LoVo (cell line): ENCODE results near the gene PRMT1.

Experiments
- DNase-seq: peaks from one replicate; pipeline ENCODE4 v3.0.0-alpha.2; 2016; ENCODE audit warnings: low spot score

Gene PRMT1

DNA sequence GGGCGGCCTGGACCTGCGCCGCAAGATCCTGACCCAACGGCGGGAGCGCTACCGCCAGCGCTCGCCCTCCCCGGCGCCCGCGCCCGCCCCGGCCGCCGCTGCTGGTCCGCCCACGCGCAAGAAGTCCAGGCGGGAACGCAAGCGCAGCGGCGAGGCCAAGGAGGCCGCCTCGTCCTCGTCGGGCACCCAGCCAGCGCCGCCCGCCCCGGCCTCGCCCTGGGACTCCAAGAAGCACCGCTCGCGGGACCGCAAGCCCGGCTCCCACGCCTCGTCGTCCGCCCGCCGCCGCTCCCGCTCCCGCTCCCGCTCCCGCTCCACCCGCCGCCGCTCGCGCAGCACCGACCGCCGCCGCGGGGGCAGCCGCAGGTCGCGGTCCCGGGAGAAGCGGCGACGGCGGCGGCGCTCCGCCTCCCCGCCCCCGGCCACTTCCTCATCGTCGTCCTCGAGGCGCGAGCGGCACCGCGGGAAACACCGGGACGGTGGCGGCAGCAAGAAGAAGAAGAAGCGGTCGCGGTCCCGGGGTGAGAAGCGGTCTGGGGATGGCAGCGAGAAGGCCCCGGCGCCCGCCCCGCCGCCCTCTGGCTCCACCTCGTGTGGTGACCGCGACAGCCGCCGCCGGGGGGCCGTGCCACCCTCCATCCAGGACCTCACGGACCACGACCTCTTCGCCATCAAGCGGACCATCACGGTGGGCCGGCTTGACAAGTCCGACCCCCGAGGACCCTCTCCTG lies 25.1 kb upstream of the PRMT1 start:
- no peak for DNase-seq

DNA sequence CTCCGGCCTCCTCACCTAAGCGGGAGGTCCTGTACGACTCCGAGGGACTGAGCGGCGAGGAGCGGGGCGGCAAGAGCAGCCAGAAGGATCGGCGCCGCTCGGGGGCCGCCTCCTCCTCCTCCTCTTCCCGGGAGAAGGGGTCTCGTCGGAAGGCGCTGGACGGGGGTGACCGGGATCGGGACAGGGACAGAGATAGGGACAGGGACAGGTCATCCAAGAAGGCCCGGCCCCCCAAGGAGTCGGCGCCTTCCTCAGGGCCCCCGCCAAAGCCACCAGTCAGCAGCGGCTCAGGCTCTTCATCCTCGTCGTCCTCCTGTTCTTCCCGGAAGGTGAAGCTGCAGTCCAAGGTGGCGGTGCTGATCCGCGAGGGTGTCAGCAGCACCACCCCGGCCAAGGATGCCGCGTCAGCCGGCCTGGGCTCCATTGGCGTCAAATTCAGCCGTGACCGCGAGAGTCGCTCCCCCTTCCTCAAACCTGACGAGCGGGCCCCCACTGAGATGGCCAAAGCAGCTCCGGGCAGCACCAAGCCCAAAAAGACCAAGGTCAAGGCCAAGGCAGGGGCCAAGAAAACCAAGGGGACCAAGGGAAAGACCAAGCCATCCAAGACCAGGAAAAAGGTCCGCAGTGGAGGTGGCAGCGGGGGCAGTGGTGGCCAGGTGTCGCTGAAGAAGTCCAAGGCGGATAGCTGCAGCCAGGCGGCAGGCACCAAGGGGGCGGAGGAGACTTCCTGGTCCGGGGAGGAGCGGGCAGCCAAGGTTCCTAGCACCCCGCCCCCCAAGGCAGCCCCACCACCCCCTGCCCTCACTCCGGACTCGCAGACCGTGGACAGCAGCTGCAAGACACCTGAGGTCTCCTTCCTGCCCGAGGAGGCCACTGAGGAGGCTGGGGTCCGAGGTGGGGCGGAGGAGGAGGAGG lies 24.3 kb upstream of the PRMT1 start:
- no peak for DNase-seq

DNA sequence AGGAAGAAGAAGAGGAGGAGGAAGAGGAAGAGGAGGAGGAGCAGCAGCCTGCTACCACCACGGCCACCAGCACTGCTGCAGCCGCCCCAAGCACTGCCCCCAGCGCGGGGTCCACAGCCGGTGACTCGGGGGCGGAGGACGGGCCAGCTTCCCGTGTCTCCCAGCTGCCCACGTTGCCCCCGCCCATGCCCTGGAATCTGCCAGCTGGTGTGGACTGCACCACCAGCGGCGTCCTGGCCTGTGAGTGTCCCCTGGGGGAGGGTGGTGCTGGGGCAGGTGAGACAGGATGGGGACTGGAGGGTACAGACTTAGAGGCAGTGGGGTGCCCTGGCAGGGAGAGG lies 23.6 kb upstream of the PRMT1 start:
- no peak for DNase-seq

DNA sequence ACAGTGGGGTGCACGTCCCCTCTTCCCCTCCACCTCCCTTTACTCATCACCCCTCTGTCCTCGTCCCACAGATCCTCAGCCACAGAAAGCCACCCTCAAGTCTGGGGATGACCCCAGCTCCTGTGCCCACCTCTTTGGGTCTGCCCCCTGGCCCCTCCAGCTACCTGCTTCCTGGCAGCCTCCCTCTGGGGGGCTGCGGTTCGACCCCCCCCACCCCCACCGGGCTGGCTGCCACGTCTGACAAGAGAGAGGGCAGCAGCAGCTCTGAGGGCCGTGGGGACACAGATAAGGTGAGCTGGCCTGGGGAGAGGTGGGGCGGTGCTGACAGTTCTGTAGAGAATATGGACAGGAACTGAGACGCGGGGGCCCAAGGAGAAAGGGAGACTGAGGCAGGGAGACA lies 22.5 kb upstream of the PRMT1 start:
- no peak for DNase-seq

DNA sequence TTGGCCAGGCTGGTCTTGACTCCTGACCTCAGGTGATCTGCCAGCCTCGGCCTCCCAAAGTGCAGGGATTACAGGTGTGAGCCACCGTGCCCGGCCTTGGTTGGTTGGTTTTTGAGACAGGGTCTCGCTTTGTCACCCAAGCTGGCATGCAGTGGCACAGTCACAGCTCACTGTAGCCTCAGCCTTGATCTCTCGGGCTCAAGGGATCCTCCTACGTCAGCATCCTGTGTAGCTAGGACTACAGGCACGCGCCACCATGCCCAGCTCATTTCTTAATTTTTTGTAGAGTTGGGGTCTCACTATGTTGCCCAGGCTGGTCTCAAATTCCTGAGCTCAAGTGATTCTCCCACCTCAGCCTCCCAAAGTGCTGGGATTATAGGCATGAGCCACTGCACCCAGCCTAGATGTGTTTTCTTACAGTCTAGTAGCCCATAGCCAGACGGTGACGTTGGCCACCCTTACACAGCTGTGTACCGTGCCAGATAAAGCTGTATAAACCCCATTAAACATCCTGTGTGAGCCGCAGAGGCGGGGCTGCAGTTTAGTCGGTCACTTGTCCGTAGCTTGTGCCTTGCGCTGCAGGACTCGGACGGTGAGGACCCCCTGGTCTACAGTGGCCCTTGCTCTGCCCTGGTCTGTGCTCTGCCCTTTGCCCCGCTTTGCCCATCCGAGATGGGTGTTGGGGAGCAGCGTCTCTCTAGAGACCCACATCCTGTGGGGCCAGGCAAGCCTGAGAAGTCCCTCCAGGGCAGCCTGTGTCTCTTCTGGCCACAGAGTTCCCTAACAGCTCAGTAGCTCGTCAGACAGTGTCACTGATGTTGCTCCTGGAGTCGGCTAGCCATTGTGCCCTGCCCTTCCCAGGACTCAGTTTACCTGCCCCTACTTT lies 21.3 kb upstream of the PRMT1 start:
- no peak for DNase-seq

DNA sequence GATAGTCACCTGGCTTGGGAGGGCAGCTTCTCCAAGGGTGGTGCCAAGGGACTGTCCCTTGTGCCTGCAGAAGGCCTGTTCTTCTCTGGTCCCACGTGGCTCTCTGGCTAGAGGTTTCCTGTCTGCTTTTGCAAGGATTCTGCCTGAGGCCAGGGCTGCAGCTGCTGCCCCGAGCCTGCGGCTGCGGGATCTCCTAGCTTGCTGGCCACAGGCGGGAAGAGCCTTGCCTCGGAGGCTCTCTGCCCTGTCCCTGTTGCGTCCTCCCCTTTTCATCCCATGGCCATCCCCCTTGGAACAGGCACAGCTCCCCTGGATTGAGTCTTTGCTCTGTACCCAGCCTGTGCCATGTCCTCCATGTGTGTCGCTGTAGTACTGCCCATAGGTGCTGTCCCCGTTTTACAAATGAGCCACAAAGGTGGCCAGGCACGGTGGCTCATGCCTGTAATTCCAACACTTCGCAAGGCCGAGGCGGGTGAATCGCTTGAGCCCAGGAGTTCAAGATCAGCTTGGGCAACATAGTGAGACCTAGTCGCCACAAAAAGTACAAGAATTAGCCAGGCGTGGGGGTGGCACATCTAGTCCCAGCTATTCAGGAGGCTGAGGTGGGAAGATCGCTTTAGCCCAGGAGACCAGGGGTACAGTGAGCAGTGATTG lies 20.5 kb upstream of the PRMT1 start:
- DNase-seq, result no peak

DNA sequence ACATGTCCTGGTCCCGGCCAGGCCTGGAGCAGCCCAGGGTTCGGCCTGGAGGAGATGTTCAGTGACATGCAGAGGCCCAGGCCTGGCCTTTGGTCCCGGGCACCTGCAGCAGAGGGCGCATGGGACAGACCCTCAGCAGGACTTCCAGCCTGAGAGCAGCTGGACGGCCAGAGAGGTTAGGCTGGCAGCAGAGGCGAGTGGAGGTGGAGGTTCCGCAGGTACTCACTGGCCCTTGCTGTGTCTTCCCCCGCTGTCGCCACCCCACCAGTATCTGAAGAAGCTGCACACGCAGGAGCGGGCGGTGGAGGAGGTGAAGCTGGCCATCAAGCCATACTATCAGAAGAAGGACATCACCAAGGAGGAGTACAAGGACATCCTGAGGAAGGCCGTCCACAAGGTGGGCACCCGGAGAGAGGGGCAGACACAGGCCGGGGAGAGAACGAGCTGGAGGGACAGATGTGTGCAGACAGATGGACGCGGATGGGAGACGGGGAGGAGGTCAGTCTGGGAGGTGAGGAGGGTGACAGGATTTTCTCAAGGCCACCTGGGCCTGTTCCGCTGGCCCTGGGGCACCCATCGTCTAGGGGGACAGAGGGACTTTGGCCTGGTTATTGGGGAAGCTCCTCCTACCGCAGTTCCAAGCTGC lies 19.5 kb upstream of the PRMT1 start:
- no peak for DNase-seq

DNA sequence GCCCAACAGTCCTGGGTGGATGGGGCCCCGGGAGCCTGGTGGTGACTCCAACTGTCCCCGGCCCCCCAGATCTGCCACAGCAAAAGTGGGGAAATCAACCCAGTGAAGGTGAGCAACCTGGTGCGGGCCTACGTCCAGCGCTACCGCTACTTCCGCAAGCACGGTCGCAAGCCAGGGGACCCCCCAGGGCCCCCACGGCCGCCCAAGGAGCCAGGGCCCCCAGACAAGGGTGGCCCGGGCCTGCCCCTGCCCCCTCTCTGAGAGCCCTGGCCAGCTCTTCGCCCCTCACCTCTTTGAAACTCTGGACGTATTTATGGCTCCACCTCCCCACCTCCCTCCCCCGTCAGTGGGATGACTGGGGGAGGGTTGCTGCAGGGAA lies 18.9 kb upstream of the PRMT1 start:
- no peak for DNase-seq

DNA sequence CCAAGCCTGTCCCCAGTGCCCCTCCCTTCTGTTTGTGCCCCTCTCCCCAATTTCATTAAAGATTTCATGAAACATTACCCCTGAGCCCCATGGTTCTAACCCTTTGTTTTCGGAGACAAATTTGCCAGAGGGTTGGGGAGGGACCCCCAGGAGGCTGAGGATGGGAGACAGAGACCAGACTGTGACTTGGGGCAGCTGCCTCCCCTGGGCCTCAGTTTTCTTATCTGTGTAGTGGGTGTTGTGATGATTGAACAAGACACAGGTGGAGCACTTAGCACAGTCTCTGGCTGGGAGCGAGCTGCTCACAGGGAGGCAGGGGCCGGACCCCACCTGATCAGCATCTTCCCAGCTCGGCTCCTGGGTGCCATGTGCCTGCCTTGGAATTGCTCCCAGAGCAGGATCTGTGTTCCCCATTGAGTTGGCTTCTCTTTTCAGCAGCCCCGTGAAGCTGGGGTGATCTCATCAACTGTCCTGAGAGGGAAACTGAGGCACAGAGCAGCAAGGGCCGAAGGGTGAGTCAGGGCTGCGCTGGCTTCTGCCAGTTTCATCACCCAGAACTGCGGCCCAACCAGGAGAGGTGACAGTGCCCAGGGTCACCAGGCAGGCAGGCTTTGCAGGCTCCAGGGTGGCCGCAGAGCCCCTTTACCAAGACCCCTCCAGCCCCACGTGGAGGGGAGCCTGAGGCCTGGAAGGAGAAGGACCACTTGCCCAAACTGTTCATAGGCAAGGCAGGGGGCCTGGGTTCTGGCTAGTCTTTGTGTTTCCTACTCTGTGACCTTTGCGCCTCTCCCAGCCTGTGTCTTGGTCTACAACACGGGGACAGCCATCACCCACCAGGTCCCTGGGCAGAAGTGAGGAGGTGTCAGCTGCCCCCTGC lies 18.3 kb upstream of the PRMT1 start:
- no peak for DNase-seq

DNA sequence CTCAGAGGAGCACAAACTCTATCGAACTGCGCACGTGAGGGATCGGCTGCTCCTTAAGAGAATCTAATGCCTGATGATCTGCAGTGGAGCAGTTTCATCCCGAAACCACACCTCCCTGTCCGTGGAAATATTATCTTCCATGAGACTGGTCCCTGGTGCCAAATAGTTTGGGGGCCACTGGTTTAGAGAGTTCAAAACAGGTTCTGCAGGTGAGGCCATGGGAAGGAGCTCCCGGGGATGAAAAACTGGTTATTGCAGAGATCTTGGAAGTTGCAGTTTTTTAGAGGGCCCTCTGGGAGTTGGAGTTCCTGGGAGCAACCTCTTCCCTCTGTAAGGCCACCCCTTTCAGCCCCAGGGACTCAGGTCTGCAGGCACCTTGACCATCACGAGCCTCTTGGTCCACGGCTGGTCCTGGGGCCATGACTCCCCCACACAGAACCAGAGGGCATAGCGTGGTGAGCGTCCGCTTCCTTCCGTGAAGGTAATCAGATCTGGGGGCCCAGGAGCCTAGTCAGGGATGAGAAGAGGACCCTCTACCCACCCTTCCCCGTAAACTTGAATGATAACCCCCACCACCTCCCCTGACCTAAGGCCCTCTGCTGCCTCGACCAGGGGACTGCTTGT lies 16.6 kb upstream of the PRMT1 start:
- DNase-seq, result no peak

DNA sequence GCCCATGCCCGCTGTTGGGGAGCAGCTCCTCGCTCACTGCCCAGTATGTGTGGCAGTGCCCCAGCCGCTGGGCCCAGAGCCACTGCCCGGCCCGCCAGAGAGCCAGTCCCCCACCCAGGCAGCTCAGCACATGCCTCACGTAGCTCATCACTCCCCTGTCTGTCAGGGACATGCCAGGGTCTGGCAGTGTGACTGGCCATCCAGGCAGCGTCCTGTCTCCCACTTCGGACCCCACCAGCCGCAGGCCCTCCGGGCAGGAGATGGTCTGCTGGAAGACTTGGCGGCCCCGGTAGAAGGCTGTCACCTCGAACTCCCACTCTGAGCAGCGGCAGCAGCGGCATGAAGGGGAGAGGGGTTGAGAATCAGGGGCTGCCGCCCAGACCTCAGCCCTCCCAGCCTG lies 15.1 kb upstream of the PRMT1 start:
- no peak for DNase-seq

DNA sequence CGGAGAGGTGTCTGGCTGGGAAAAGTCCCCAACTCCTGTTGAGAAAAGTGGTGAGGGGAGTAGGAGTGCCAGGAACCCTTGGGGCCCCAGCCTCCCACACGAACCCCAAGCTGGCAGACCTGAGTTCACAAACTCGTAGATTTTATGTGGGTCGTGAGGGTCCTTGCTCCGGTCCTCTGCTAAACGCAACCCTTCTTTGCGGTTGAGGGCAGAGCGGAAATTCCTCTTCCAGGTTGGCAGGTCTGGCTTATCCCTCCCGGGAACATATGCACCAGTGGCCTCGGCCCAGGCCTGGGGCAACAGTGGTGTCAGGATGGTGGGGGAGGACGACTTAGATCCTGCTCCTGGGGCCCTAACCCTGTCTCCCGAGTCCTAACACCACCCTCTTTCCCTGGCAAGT lies 13.8 kb upstream of the PRMT1 start:
- DNase-seq, result no peak

DNA sequence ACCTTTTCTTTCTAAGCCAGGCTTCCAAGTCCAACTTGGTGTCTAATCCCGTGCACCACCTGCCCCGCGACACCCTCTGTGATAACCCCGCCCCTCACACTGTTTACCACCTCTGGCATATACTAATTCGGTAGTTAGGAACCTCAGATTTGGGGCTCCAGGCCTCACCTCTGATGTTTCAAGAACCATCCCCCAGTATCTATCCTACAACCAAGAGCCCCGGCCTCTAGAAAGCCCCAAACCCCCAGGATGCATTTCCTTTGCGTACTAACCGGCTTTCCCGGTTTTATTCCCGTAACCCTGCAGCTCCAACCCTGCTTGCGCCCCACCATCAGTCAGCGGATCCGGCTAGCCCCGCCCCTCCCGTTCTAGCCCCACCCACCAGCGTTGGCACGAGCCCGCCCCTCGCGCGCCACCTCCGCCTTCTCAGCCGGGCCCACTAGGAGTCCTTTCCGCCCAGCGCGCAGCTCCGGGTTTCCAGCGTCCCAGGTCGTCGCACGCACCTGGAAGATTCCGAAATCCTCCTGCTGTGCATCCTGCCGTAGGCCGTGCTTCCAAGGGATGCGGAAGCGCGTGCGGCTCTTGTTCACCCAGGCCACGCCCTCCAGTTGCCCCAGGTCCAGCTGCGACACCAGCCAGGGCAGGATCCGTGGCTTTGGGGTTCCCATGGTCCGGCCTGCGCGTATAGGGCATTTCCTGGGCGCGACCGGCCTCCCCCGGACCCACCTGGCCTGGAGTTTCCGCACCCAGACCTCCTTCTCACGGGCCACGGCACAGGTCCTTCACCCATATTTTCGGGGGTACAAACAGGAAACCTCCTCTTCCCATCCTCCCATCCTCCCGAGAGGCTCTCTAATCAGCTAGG lies 12.7 kb upstream of the PRMT1 start:
- peak; percentile 93 for DNase-seq

DNA sequence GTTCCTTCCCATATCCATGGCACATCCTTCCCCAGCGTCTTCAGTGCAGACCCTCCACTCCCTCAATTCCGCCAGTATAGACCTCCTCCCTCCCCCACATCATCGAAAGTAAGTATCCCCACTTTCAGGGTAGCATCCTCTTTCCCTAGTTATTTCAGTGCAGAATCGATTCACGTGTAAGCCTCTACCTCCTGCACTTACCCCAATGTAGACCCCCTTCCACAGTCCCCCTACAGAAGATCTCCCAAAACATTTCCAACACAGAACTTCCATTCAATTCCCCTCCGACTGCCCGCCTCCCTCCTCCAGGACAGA lies 12.1 kb upstream of the PRMT1 start:
- no peak for DNase-seq

DNA sequence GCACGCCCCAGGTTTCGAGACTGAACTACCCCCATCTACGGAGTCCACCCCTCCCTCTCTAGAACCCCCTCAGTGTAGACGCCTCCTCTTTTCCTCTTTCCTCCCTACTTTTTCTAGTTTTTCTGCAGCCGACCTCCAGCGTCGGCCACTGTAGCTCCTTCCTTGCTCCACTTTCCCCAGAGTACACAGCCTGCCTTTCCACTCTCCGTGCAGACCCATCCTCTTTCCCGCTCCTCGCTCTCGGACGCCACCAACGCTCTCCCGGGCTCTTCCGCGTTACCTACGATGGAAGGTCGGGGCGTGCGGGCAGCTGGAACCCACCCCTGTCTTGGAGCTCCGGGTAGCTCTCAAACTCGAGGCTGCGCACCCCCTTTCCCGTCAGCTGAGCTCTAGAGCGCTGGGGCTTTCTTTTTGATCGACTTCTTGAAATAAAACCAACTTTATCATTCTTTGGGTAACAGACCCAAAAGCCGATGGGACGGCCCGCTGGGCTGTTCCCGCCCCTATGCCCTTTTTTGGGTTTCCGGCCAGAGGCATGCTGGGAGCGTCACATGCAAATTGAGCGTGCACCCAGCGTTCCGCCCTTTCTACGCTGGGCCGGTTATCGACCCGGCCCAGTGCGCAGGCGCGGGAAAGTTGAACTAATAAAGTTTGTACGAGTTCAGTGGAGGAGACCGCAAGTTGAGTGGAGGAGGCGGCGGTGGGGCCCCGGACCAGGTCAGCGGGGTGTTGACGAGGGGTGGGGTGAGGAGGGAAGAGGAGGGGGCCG lies 11.5 kb upstream of the PRMT1 start, which contains the start of the genes BCL2L12 and IRF3:
Gene BCL2L12, plus strand, starts transcription at position 583 of the 769 bp plus-strand sequence. CDS start 760 bp downstream, outside the sequence.
Gene IRF3, minus strand, starts transcription at position 507 of the 769 bp plus-strand sequence. CDS start 1,019 bp downstream, outside the sequence.
- peak; percentile 98 for DNase-seq

DNA sequence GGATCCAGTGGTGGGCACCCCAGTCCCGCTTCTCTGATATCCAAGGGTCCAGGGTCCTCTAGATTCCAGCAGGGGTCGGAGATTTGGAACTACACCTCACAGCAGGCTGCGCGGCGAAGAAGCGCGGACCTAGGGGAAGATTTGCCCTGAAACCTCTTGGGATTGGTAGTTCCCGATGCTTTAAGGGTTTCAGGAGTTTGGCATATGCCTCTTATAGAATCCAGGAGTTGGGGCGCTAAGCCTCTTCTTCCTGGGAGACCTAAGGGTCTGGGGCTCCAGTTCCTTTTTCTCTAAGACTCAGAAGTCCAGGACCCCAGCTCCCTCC lies 11.0 kb upstream of the PRMT1 start:
- DNase-seq, result no peak

DNA sequence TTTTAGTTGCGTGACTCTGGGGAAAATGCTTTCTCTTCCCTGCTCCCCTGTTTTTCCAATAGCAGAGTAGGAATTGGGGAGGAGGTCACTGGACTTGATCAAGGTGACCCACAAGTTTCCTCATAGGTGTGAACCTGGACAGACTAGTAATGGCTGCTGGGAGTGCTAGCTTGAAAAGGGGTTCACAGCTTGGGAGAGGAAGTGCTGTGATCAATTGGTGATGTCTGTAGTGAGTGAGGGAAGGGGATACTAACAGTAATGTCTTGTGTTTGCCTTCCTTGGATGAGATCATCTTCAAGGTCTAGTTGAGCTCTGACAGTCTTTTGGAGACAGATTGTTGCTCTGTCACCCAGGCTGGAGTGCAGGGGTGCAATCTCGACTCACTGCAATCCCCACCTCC lies 9.6 kb upstream of the PRMT1 start:
- no peak for DNase-seq

DNA sequence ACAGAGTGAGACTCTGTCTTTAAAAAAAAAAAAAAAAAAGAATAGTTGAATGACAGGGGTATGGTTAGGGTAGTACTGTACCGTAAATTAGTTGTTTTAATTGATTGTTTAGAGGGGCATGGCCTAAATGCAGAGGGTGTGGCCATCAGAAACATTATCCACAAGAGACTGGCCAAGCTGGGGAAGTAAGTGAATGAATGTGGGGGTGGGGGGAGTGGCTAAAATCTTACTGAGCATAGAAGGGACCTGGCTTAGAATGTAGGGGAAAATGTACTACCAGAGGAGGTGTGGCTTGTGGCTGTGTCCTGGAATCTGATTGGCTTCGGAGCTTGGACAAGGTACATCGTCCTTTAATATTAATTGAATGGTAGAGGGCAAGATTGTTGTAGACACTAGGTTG lies 7.6 kb upstream of the PRMT1 start:
- DNase-seq, result no peak
